HepG2 (cell line): ENCODE measurements around the gene RHOBTB3. TPM values are rescaled to one million over a fixed set of nuclear protein-coding genes. Genes with fewer than 3 reads are reported as not detected.

Experiments used
- ELF4 ChIP-seq: sonication (generic); formaldehyde crosslinking; IDR thresholded peaks from 2 replicates; pipeline ENCODE4 v1.5.0; 2020; ENCODE audit warnings: missing genetic modification reagents, mild to moderate bottlenecking, moderate library complexity, borderline replicate concordance
- FOXA1 ChIP-seq, 2 experiments: fragments of 450-650 bp in 1 of 2; sonication (generic) in 1 of 2; formaldehyde crosslinking in 1 of 2; IDR thresholded peaks; 2 replicates each; pipeline versions ENCODE4 v1.4.0 to v1.6.1; 2016 to 2020; ENCODE audit warnings: missing genetic modification reagents in 1 of 2
- FOXJ3 ChIP-seq: sonication (generic); formaldehyde crosslinking; IDR thresholded peaks from 2 replicates; pipeline ENCODE4 v1.4.0; 2020; ENCODE audit warnings: missing genetic modification reagents, mild to moderate bottlenecking, borderline replicate concordance
- FOXO1 ChIP-seq: sonication (generic); formaldehyde crosslinking; IDR thresholded peaks from 2 replicates; pipeline ENCODE4 v1.4.0; 2020; ENCODE audit warnings: missing genetic modification reagents
- HMGXB3 ChIP-seq: sonication (generic); formaldehyde crosslinking; IDR thresholded peaks from 2 replicates; pipeline ENCODE4 v1.4.0; 2020; ENCODE audit warnings: missing genetic modification reagents, borderline replicate concordance
- HNRNPH1 ChIP-seq: fragments of 200-400 bp; formaldehyde crosslinking; optimal IDR thresholded peaks from 2 replicates; pipeline ENCODE3; 2017; ENCODE audit warnings: mild to moderate bottlenecking, low read depth, low read length
- KMT2B ChIP-seq: IDR thresholded peaks from 2 replicates; pipeline ENCODE4 v1.6.1; 2016; ENCODE audit warnings: missing genetic modification reagents, missing compliant biosample characterization
- MXD1 ChIP-seq: sonication (generic); formaldehyde crosslinking; IDR thresholded peaks from 2 replicates; pipeline ENCODE4 v1.4.0; 2020; ENCODE audit warnings: mild to moderate bottlenecking, missing genetic modification reagents
- NR1H2 ChIP-seq: sonication (generic); formaldehyde crosslinking; IDR thresholded peaks from 2 replicates; pipeline ENCODE4 v1.8.1; 2022; ENCODE audit warnings: low read depth, missing genetic modification reagents, borderline replicate concordance
- PRDM15 ChIP-seq: sonication (generic); formaldehyde crosslinking; IDR thresholded peaks from 2 replicates; pipeline ENCODE4 v1.4.0; 2020; ENCODE audit warnings: missing genetic modification reagents
- SAFB2 ChIP-seq: sonication (generic); formaldehyde crosslinking; IDR thresholded peaks from 2 replicates; pipeline ENCODE4 v1.5.1; 2020; ENCODE audit warnings: missing genetic modification reagents, low read depth, mild to moderate bottlenecking, borderline replicate concordance
- SP4 ChIP-seq: sonication (generic); formaldehyde crosslinking; IDR thresholded peaks from 2 replicates; pipeline ENCODE4 v1.8.1; 2023; ENCODE audit warnings: mild to moderate bottlenecking, missing genetic modification reagents
- YY1 ChIP-seq: IDR thresholded peaks from 2 replicates; pipeline ENCODE4 v1.6.1; 2011; ENCODE audit warnings: low read length, low read depth, moderate library complexity, mild to moderate bottlenecking; ENCODE audit not compliant: insufficient read depth, insufficient replicate concordance
- ZBTB42 ChIP-seq: sonication (generic); formaldehyde crosslinking; IDR thresholded peaks from 2 replicates; pipeline ENCODE4 v1.5.0; 2020; ENCODE audit warnings: mild to moderate bottlenecking, missing genetic modification reagents
- ZNF414 ChIP-seq: sonication (generic); formaldehyde crosslinking; IDR thresholded peaks from 2 replicates; pipeline ENCODE4 v1.5.0; 2020; ENCODE audit warnings: missing genetic modification reagents
- ZNF549 ChIP-seq: sonication (generic); formaldehyde crosslinking; IDR thresholded peaks from 2 replicates; pipeline ENCODE4 v1.5.0; 2020; ENCODE audit warnings: missing genetic modification reagents
- ZNF619 ChIP-seq: sonication (generic); formaldehyde crosslinking; IDR thresholded peaks from 2 replicates; pipeline ENCODE4 v1.4.0; 2020; ENCODE audit warnings: mild to moderate bottlenecking, missing genetic modification reagents
- ZNF772 ChIP-seq: sonication (generic); formaldehyde crosslinking; IDR thresholded peaks from 2 replicates; pipeline ENCODE4 v1.5.0; 2020; ENCODE audit warnings: mild to moderate bottlenecking, missing genetic modification reagents
- ZNF773 ChIP-seq: sonication (generic); formaldehyde crosslinking; IDR thresholded peaks from 2 replicates; pipeline ENCODE4 v1.4.0; 2020; ENCODE audit warnings: missing genetic modification reagents, borderline replicate concordance
- polyA plus RNA-seq, 8 experiments: library from polyadenylated mRNA; depleted of rRNA in 3 of 8; stranded (reverse) in 7 of 8; unstranded in 1 of 8; fragments of >200 nt; fragmentation: Illumina TruSeq in 4 of 8; extraction: Trizol in 4 of 8; gene quantifications; 2 replicates each; pipeline versions ENCODE4 v1.2.1 to v1.2.3, GENCODE V29; 2011 to 2016; ENCODE audit warnings: low read depth in 4 of 8, missing spikeins in 1 of 8, mixed read lengths in 1 of 8; ENCODE audit not compliant: insufficient read depth in 1 of 8
- total RNA-seq, 5 experiments: library from RNA; depleted of rRNA; stranded (reverse); fragments of >200 nt; fragmentation: Illumina TruSeq; extraction: Trizol; gene quantifications; 2 replicates each; pipeline ENCODE4 v1.2.3, GENCODE V29; 2016; ENCODE audit warnings: low read depth in 1 of 5

The RHOBTB3 gene
- total and polyA plus RNA-seq, 2 of the 13 experiments (the other 11 are each of a cell fraction or from before 2014, with no cell fraction given), result 31.6 to 35.4 TPM

- TF ChIP-seq HMGXB3 (CRISPR knock-in tag), result 0 out of 2 replicates have a peak, but pooled peaks have one; percentile 23
- TF ChIP-seq ZNF773 (CRISPR knock-in tag), result no peak
- TF ChIP-seq SAFB2 (CRISPR knock-in tag), result peak; percentile 45; the same call in 1 of the 2 replicates
- no peak for TF ChIP-seq ZBTB42 (CRISPR knock-in tag)
- 0 out of 2 replicates have a peak, but pooled peaks have one; percentile 51 for TF ChIP-seq ZNF772 (CRISPR knock-in tag)
- TF ChIP-seq ELF4, result 0 out of 2 replicates have a peak, but pooled peaks have one; percentile 57
- no peak for TF ChIP-seq FOXJ3 (CRISPR knock-in tag)
- no peak for TF ChIP-seq FOXA1 (IDR thresholded peaks at IDR 0.05)
- no peak for TF ChIP-seq FOXA1 (CRISPR knock-in tag; IDR thresholded peaks at IDR 0.05)
- no peak for TF ChIP-seq YY1
- no peak for TF ChIP-seq MXD1 (CRISPR knock-in tag)
- no peak for TF ChIP-seq SP4
- TF ChIP-seq FOXO1 (CRISPR knock-in tag), result 0 out of 2 replicates have a peak, but pooled peaks have one; percentile 33
- no peak for TF ChIP-seq KMT2B (CRISPR knock-in tag)
- TF ChIP-seq NR1H2 (CRISPR knock-in tag), result no peak
- no peak for TF ChIP-seq ZNF619
- no peak for TF ChIP-seq ZNF414 (CRISPR knock-in tag)
- no peak for TF ChIP-seq ZNF549
- no peak for TF ChIP-seq PRDM15 (CRISPR knock-in tag)
- TF ChIP-seq HNRNPH1, result no peak
Observed at GRCh38 chr5:95803271-95804148, 72.4 kb downstream of the RHOBTB3 start (continued).
